K562 (cell line): ENCODE data around the gene E2F2. TPM values are rescaled to one million over a fixed set of nuclear protein-coding genes. Genes with fewer than 3 reads are reported as not detected.

Source experiments
- ARID3A ChIP-seq: IDR thresholded peaks from 2 replicates; pipeline ENCODE4 v1.6.1; 2012; ENCODE audit warnings: low read depth, low read length, improper control_type of control experiment, borderline replicate concordance
- GABPB1 ChIP-seq: sonication (generic); formaldehyde crosslinking; IDR thresholded peaks from 2 replicates; pipeline ENCODE4 v1.8.0; 2022; ENCODE audit warnings: mild to moderate bottlenecking, missing genetic modification reagents
- KDM2B ChIP-seq: fragments of 250-450 bp; sonication (Bioruptor Pico); IDR thresholded peaks from 2 replicates; pipeline ENCODE4 v1.8.0; 2021; ENCODE audit warnings: mild to moderate bottlenecking, moderate library complexity
- MTA1 ChIP-seq: fragments of 450-650 bp; IDR thresholded peaks from 2 replicates; pipeline ENCODE4 v1.6.1; 2017; ENCODE audit warnings: borderline replicate concordance
- NELFE ChIP-seq: IDR thresholded peaks from 2 replicates; pipeline ENCODE4 v1.6.1; 2011; ENCODE audit warnings: mild to moderate bottlenecking; ENCODE audit not compliant: insufficient read depth, insufficient read length
- PCBP1 ChIP-seq: fragments of 200-400 bp; formaldehyde crosslinking; IDR thresholded peaks from 2 replicates; pipeline ENCODE4 v1.6.1; 2018; ENCODE audit warnings: mild to moderate bottlenecking, low read depth, low read length; ENCODE audit not compliant: poor library complexity, severe bottlenecking
- RBM39 ChIP-seq: fragments of 200-400 bp; formaldehyde crosslinking; optimal IDR thresholded peaks from 2 replicates; pipeline ENCODE3; 2018; ENCODE audit warnings: low read depth, low read length
- XRCC4 ChIP-seq: IDR thresholded peaks from one replicate; pipeline ENCODE4 v1.6.1; 2011; ENCODE audit not compliant: insufficient read depth, insufficient read length; ENCODE audit errors: extremely low read depth
- ZFP1 ChIP-seq: fragments of 450-650 bp; formaldehyde crosslinking; IDR thresholded peaks from 2 replicates; pipeline ENCODE4 v1.4.0; 2020; ENCODE audit warnings: mild to moderate bottlenecking, mixed read lengths
- ZNF232 ChIP-seq: sonication (generic); formaldehyde crosslinking; IDR thresholded peaks from 2 replicates; pipeline ENCODE4 v1.8.0; 2022; ENCODE audit warnings: mild to moderate bottlenecking, missing genetic modification reagents
- ZNF318 ChIP-seq, 2 experiments: fragments of 450-650 bp; IDR thresholded peaks; 2 replicates each; pipeline ENCODE4 v1.6.1; 2016; ENCODE audit warnings: mild to moderate bottlenecking in 2 of 2, borderline replicate concordance in 1 of 2, low read depth in 1 of 2, moderate library complexity in 1 of 2
- ZNF347 ChIP-seq: fragments of 450-650 bp; formaldehyde crosslinking; IDR thresholded peaks from 2 replicates; pipeline ENCODE4 v1.4.0; 2020; ENCODE audit warnings: low read depth, mild to moderate bottlenecking, moderate library complexity
- ZNF785 ChIP-seq: fragments of 250-450 bp; sonication (Bioruptor Pico); IDR thresholded peaks from 2 replicates; pipeline ENCODE4 v1.4.0; 2020; ENCODE audit warnings: mild to moderate bottlenecking
- polyA plus RNA-seq, 8 experiments: library from polyadenylated mRNA; depleted of rRNA in 4 of 8; stranded (reverse) in 5 of 8; unstranded in 3 of 8; fragments of >200 nt; fragmentation: Nextera tagmentation in 2 of 8; fragmentation: Illumina TruSeq in 1 of 8; extraction: Ambion mirVana in 2 of 8; extraction: Trizol in 1 of 8; gene quantifications; 2 replicates each; pipeline versions ENCODE4 v1.2.1 to v1.2.3, GENCODE V29; 2011 to 2014; ENCODE audit warnings: inconsistent platforms in 1 of 8, missing spikeins in 1 of 8
- total RNA-seq, 7 experiments: library from RNA; depleted of rRNA in 6 of 7; stranded (reverse); fragments of >200 nt in 6 of 7; fragmentation: Illumina TruSeq in 2 of 7; extraction: Trizol in 2 of 7; gene quantifications; 2 replicates each; pipeline versions ENCODE4 v1.2.1 to v1.2.3, GENCODE V29; 2011 to 2021; ENCODE audit warnings: low replicate concordance in 1 of 7
- TF ChIP-seq, protein P1 (sequence below): fragments of 450-650 bp; formaldehyde crosslinking; IDR thresholded peaks from 2 replicates; pipeline ENCODE4 v1.4.0; 2020; ENCODE audit warnings: mild to moderate bottlenecking, moderate library complexity

The E2F2 gene
- total and polyA plus RNA-seq, 9 of the 15 experiments (the other 6 are each of a cell fraction or from before 2014, with no cell fraction given): 3.1 to 25.3 (median 11.4) TPM

- peak; percentile 74 for TF ChIP-seq GABPB1 (CRISPR knock-in tag)
- TF ChIP-seq XRCC4: no peak
- no peak for TF ChIP-seq ZNF347 (CRISPR knock-in tag)
- TF ChIP-seq, protein P1, sequence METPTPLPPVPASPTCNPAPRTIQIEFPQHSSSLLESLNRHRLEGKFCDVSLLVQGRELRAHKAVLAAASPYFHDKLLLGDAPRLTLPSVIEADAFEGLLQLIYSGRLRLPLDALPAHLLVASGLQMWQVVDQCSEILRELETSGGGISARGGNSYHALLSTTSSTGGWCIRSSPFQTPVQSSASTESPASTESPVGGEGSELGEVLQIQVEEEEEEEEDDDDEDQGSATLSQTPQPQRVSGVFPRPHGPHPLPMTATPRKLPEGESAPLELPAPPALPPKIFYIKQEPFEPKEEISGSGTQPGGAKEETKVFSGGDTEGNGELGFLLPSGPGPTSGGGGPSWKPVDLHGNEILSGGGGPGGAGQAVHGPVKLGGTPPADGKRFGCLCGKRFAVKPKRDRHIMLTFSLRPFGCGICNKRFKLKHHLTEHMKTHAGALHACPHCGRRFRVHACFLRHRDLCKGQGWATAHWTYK (CRISPR knock-in tag): peak; percentile 30; the same call in 1 of the 2 replicates
- TF ChIP-seq NELFE: no peak
- no peak for TF ChIP-seq ZNF232
- no peak for TF ChIP-seq RBM39
- TF ChIP-seq ZNF318 (IDR thresholded peaks at IDR 0.05; ENCODE audit: borderline replicate concordance in 1 of 2, low read depth in 1 of 2): no peak
- TF ChIP-seq ARID3A: no peak
- no peak for TF ChIP-seq MTA1
- TF ChIP-seq ZNF785 (CRISPR knock-in tag): no peak
- no peak for TF ChIP-seq KDM2B (CRISPR knock-in tag)
- no peak for TF ChIP-seq ZFP1
- peak; percentile 16 for TF ChIP-seq PCBP1
Measured at GRCh38 chr1:23530747-23531561, at the start of gene E2F2 (continued).
